ENCODE measurements around the gene INHBC. TPM values are rescaled to one million over a fixed set of nuclear protein-coding genes. Genes with fewer than 3 reads are reported as not detected.

The INHBC gene
- total RNA-seq, 4 donors from 2014 or later: not detected

GRCh38 chr12:57496822-57497221 is 62.2 kb downstream of the INHBC start:
- no peaks in the 10 kb centered on the region for H3K9me3 ChIP-seq
- no peaks in the 10 kb centered on the region for H3K36me3 ChIP-seq
- no peaks in the 10 kb centered on the region for H3K4me1 ChIP-seq
- H3K27me3 ChIP-seq: no peaks in the 10 kb centered on the region
- H3K27ac ChIP-seq: no peak overlapping the region
- no peak for DNase-seq
- no peak overlapping the region for H3K4me3 ChIP-seq
- no peak for TF ChIP-seq CTCF (IDR thresholded peaks at IDR 0.05)
- TF ChIP-seq POLR2A (IDR thresholded peaks at IDR 0.05): no peak
- intact Hi-C loops (cut with DNase I; ENCODE audit: low total_unique reads): no loop called here

GRCh38 chr12:57497223-57498131 is 62.9 kb downstream of the INHBC start:
- no peaks in the 10 kb centered on the region for H3K36me3 ChIP-seq
- no peaks in the 10 kb centered on the region for H3K4me1 ChIP-seq
- H3K27ac ChIP-seq: no peak overlapping the region
- no peaks in the 10 kb centered on the region for H3K9me3 ChIP-seq
- intact Hi-C loops (cut with DNase I; ENCODE audit: low total_unique reads): no loop called here
- H3K27me3 ChIP-seq: no peaks in the 10 kb centered on the region
- TF ChIP-seq POLR2A (IDR thresholded peaks at IDR 0.05) (no peak), CTCF (IDR thresholded peaks at IDR 0.05) (no peak)
- H3K4me3 ChIP-seq: no peak overlapping the region
- DNase-seq: no peak

- H3K27ac ChIP-seq: no peak overlapping the region
- no peak for DNase-seq
- no peaks in the 10 kb centered on the region for H3K36me3 ChIP-seq
- intact Hi-C loops (cut with DNase I; ENCODE audit: low total_unique reads): no loop called here
- H3K4me1 ChIP-seq: no peaks in the 10 kb centered on the region
- TF ChIP-seq CTCF (IDR thresholded peaks at IDR 0.05): no peak
- TF ChIP-seq POLR2A (IDR thresholded peaks at IDR 0.05): no peak
- no peaks in the 10 kb centered on the region for H3K27me3 ChIP-seq
- no peaks in the 10 kb centered on the region for H3K9me3 ChIP-seq
- H3K4me3 ChIP-seq: no peak overlapping the region
These were observed 63.5 kb downstream of the INHBC start for GRCh38 chr12:57498132-57498502.

GRCh38 chr12:57498571-57498970 is 64.0 kb downstream of the INHBC start:
- Histone ChIP-seq H3K27me3 (no peaks in the 10 kb centered on the region), H3K4me3 (no peak overlapping the region), H3K27ac (no peak overlapping the region), H3K9me3 (no peaks in the 10 kb centered on the region), H3K36me3 (no peaks in the 10 kb centered on the region), H3K4me1 (no peaks in the 10 kb centered on the region)
- no peak for DNase-seq
- TF ChIP-seq CTCF (IDR thresholded peaks at IDR 0.05): no peak
- TF ChIP-seq POLR2A (IDR thresholded peaks at IDR 0.05): no peak
- intact Hi-C loops (cut with DNase I; ENCODE audit: low total_unique reads): no loop called here

- no peak for DNase-seq
- Histone ChIP-seq H3K9me3 (no peaks in the 10 kb centered on the region), H3K27me3 (no peaks in the 10 kb centered on the region), H3K36me3 (no peaks in the 10 kb centered on the region), H3K4me1 (no peaks in the 10 kb centered on the region), H3K27ac (no peak overlapping the region), H3K4me3 (no peak overlapping the region)
- TF ChIP-seq CTCF (IDR thresholded peaks at IDR 0.05) (no peak), POLR2A (IDR thresholded peaks at IDR 0.05) (no peak)
- intact Hi-C loops (cut with DNase I; ENCODE audit: low total_unique reads): no loop called here
These were observed 65.6 kb downstream of the INHBC start for GRCh38 chr12:57500213-57500612.

Data from uterus (tissue), 4 donors.